ENCODE data around the gene SH3BGRL2.

- TF ChIP-seq, protein P1, sequence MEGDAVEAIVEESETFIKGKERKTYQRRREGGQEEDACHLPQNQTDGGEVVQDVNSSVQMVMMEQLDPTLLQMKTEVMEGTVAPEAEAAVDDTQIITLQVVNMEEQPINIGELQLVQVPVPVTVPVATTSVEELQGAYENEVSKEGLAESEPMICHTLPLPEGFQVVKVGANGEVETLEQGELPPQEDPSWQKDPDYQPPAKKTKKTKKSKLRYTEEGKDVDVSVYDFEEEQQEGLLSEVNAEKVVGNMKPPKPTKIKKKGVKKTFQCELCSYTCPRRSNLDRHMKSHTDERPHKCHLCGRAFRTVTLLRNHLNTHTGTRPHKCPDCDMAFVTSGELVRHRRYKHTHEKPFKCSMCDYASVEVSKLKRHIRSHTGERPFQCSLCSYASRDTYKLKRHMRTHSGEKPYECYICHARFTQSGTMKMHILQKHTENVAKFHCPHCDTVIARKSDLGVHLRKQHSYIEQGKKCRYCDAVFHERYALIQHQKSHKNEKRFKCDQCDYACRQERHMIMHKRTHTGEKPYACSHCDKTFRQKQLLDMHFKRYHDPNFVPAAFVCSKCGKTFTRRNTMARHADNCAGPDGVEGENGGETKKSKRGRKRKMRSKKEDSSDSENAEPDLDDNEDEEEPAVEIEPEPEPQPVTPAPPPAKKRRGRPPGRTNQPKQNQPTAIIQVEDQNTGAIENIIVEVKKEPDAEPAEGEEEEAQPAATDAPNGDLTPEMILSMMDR (conservative IDR thresholded peaks at IDR 0.05; ENCODE audit: low read depth in 2 of 2), result no peak
- TF ChIP-seq EZH2 (IDR thresholded peaks at IDR 0.05; ENCODE audit: low read depth, unreplicated experiment) (no peak), STAT1 (IDR thresholded peaks at IDR 0.05; ENCODE audit: unreplicated experiment) (no peak)
These were observed 8.8 kb upstream of the SH3BGRL2 start for GRCh38 chr6:79622364-79622763.
